Effector memory CD4-positive, alpha-beta T cell (primary cell): ENCODE measurements around the gene KIAA0319L.

Source experiments
- DNase-seq, 3 donors: peaks; one replicate each; pipeline ENCODE4 v3.0.0-alpha.2; 2020
- H3K27ac ChIP-seq: 2 replicates; pipeline ENCODE4 v1.7.0; 2013; ENCODE audit warnings: mild to moderate bottlenecking, low read length, moderate library complexity; ENCODE audit not compliant: insufficient read depth, poor library complexity, severe bottlenecking
- H3K27me3 ChIP-seq: replicated peaks from 2 replicates; pipeline ENCODE4 v1.7.0; 2013; ENCODE audit warnings: mild to moderate bottlenecking, low read length; ENCODE audit not compliant: insufficient read depth, control insufficient read depth, poor library complexity, severe bottlenecking
- H3K36me3 ChIP-seq: 2 replicates; pipeline ENCODE4 v1.7.0; 2013; ENCODE audit warnings: mild to moderate bottlenecking, low read length, moderate library complexity; ENCODE audit not compliant: control insufficient read depth, insufficient read depth
- H3K4me1 ChIP-seq: 2 replicates; pipeline ENCODE4 v1.7.0; 2013; ENCODE audit warnings: low read length, mild to moderate bottlenecking; ENCODE audit not compliant: control insufficient read depth, insufficient read depth, poor library complexity, severe bottlenecking
- H3K4me3 ChIP-seq: 2 replicates; pipeline ENCODE4 v1.7.0; 2013; ENCODE audit warnings: low read length, low read depth, mild to moderate bottlenecking; ENCODE audit not compliant: insufficient read depth, poor library complexity, severe bottlenecking
- H3K9me3 ChIP-seq: 2 replicates; pipeline ENCODE4 v1.7.0; 2013; ENCODE audit warnings: mild to moderate bottlenecking, low read length, moderate library complexity; ENCODE audit not compliant: control insufficient read depth
- total RNA-seq, 3 donors: gene quantifications; one replicate each; lab custom pipeline; 2026; lab: John Stamatoyannopoulos, UW

Gene KIAA0319L
- 99.3 to 135 (median 110) reads per million in 3 donors for total RNA-seq

DNA sequence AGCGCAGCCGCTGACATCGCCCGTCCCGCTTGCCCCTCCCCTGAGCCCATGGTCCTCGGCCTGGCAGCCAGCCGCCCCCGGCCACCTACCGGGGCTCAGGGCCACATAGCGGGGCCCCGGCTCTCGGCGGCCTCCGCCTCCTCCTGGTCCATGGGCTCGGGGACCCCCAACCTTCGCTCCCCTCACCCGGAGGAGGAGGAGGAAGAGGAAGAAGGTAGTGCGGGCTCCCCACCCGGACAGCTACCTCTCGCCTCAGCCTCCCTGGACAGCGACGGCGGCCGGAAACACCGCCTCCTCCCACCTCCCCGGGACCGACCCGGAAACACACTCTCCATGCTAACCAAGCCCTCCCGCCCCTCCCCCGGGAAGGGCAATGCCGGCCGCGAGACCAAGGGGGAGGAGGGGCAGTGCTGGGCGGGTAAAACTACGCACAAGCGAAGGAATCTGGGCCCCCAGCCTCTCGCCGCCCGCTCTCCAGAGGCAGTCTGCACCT lies at the start of gene KIAA0319L:
TSS of gene KIAA0319L (minus strand) at position 286 of the 493 bp plus-strand sequence. CDS start 2,912 bp downstream, outside the sequence.
- no peaks in the 10 kb centered on the region for H3K9me3 ChIP-seq
- H3K27me3 ChIP-seq: no peaks in the 10 kb centered on the region
- peaks cover 25% of the 10 kb centered on the region for H3K4me1 ChIP-seq
- DNase-seq: no peak
- peaks cover 14% of the 10 kb centered on the region for H3K36me3 ChIP-seq
- H3K4me3 ChIP-seq: peak within 1 kb of the TSS; percentile 97
- peak within 1 kb of the TSS; percentile 85 for H3K27ac ChIP-seq

DNA sequence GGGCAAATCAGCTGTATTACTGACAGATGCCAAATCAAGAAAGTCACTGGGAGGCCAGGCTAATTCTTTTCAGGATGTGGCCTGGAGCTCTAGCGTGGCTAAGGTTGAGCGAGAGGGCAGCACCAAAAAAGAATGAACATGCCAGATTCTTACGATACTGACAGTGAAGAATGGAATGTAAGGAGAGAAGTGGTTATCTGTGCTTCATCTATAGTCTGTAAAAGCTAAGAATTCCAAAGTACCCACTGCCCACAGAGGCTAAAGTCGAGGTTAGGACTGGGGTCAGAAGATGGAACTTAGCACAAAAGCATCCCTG lies 48.6 kb upstream of the KIAA0319L start:
- no peak overlapping the region for H3K4me3 ChIP-seq
- no peak overlapping the region for H3K27ac ChIP-seq
- no peak for DNase-seq
- H3K4me1 ChIP-seq: no peaks in the 10 kb centered on the region
- H3K27me3 ChIP-seq: no peaks in the 10 kb centered on the region
- H3K9me3 ChIP-seq: no peaks in the 10 kb centered on the region
- H3K36me3 ChIP-seq: peaks cover 48% of the 10 kb centered on the region

DNA sequence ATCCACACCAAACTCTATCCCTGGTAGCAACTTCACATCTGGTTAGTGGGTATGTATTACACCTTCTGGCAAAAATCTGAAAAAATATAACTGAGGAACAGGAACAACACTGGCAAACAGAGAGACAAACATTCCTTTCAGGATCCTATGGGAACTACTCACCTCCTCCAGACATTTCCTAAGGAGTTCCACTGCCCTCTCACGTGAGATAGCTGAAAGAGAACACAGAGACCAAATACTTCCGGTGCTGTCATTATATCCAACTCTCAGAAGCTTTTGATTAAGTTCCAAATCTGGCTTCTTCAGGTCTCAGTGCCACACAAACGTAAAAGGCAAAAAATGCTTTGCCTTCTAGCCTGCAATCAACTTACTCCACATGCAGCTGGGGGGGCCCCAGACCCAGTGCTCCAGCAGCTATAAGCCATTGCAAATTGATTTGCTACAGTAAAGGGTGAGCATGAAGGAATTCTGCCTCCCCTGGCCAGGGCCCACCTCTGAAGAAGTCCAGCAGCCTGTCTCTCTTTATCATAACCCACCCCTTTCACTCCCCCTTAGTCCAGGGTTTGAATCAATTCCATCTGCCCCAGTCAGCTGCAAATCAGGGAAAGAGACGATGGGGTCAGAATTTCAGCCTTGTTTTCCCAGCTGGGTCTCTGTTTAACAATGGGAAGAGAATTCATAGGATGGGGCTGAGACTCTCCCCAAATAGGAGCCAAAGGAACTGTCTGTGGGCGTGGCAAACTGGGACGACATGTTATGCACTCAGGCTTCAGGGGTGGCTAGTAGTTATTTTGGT lies 48.1 kb upstream of the KIAA0319L start:
- no peaks in the 10 kb centered on the region for H3K27me3 ChIP-seq
- H3K27ac ChIP-seq: no peak overlapping the region
- no peak for DNase-seq
- H3K36me3 ChIP-seq: peaks cover 52% of the 10 kb centered on the region
- H3K4me3 ChIP-seq: no peak overlapping the region
- H3K4me1 ChIP-seq: no peaks in the 10 kb centered on the region
- no peaks in the 10 kb centered on the region for H3K9me3 ChIP-seq

DNA sequence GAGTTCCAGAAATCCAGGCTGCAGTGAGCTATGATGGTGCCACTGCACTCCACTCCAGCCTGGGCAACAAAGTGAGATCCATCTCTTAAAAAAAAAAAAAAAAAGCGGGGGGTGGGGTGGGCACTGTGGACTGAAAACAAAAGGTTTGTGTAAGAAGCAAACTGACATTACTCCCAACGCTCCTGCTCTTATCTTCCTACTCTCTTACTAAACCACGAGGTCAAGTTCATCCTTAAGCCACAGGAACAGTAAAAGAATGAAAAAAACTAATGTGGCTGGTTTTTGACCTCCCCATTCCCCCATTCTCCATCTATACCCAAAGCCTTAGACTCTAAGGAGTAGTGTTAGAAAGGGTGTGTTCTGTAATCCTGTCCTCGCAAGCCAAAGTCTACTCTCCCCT lies 46.7 kb upstream of the KIAA0319L start:
- no peaks in the 10 kb centered on the region for H3K27me3 ChIP-seq
- H3K36me3 ChIP-seq: peaks cover 48% of the 10 kb centered on the region
- H3K9me3 ChIP-seq: no peaks in the 10 kb centered on the region
- H3K4me3 ChIP-seq: no peak overlapping the region
- H3K27ac ChIP-seq: no peak overlapping the region
- DNase-seq: no peak
- H3K4me1 ChIP-seq: no peaks in the 10 kb centered on the region

DNA sequence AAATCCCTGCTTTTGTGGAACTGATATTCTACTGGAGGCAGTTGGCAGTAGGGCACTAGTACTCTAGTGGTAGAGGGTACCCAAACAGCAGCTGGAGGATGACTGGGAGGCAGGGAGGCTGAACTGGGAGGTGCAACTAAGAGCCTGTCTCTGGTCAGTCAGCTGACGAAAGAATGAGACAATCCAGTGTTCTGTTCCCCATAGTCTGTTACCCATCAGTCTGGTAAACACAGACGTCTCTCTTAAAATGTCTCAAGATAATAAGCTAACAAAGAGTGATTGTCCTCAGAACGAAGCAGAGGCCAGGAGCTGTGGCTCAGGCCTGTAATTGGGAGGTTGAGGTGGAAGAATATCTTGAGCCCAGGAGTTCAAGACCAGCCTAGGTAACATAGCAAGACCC lies 46.3 kb upstream of the KIAA0319L start:
- no peaks in the 10 kb centered on the region for H3K27me3 ChIP-seq
- no peaks in the 10 kb centered on the region for H3K4me1 ChIP-seq
- DNase-seq: no peak
- peaks cover 43% of the 10 kb centered on the region for H3K36me3 ChIP-seq
- no peak overlapping the region for H3K4me3 ChIP-seq
- no peaks in the 10 kb centered on the region for H3K9me3 ChIP-seq
- no peak overlapping the region for H3K27ac ChIP-seq

DNA sequence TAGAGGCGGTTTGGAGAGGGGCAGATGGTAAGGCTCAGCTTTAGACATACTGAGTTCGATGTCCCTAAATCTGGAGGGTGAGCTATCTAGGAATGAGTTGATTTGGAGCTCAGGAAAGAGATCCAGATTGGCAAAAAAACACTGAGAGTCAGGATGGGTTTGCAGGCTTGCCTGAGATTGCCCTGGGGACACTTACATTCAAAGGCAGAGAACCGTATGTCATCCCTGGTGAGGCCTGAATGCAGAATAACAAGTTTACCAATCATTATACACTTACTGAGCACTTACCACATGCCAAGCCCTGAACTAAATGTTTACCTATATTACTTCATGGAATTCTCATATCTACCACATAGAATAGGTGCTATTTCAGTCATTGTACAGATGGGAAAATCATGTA lies 43.4 kb upstream of the KIAA0319L start:
- no peak overlapping the region for H3K4me3 ChIP-seq
- no peaks in the 10 kb centered on the region for H3K9me3 ChIP-seq
- H3K27ac ChIP-seq: no peak overlapping the region
- peaks cover 36% of the 10 kb centered on the region for H3K36me3 ChIP-seq
- H3K4me1 ChIP-seq: no peaks in the 10 kb centered on the region
- no peaks in the 10 kb centered on the region for H3K27me3 ChIP-seq
- DNase-seq: no peak

DNA sequence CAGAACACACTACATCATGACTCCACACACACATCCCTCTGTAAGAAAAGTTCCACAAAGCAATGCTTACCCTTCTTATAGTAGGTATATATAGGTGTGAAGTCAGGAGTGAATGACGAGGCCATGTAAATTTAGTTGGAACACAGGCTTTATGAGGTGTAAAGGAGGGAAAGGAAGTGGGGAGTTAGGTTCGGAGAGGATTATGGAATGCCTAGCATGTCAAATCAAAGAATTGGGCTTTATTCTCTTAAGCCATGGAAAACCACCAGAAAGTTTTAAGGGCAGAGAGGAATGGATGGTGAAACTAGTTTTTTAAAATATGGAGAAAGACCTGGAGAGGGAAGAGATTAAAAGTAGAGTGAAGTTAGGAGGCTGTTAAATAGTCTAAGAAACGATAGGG lies 42.2 kb upstream of the KIAA0319L start:
- Histone ChIP-seq H3K4me3 (no peak overlapping the region), H3K36me3 (peaks cover 30% of the 10 kb centered on the region), H3K4me1 (no peaks in the 10 kb centered on the region), H3K27me3 (no peaks in the 10 kb centered on the region), H3K9me3 (no peaks in the 10 kb centered on the region), H3K27ac (no peak overlapping the region)
- no peak for DNase-seq

DNA sequence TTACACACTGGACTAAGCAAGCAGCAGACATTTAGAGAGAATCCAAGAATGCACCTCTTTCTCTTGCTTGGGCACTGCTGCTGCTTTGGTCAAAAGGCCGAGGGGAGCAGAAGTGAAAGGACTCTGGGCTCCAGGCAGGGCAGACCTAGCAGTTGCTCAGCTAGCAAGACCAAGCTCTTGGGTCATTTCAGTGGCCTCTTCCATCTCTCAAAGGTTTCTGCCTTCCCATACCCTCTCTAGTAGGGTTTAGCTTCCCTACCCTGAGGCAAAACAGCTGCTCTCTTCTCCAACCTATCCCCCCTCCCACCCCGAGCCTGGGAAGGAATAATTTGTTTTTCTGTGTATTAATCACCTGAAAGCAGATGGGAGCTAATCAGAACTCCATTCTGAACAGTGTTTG lies 41.7 kb upstream of the KIAA0319L start:
- no peak for DNase-seq
- H3K27me3 ChIP-seq: no peaks in the 10 kb centered on the region
- H3K27ac ChIP-seq: no peak overlapping the region
- H3K4me3 ChIP-seq: no peak overlapping the region
- peaks cover 26% of the 10 kb centered on the region for H3K36me3 ChIP-seq
- no peaks in the 10 kb centered on the region for H3K9me3 ChIP-seq
- H3K4me1 ChIP-seq: no peaks in the 10 kb centered on the region

DNA sequence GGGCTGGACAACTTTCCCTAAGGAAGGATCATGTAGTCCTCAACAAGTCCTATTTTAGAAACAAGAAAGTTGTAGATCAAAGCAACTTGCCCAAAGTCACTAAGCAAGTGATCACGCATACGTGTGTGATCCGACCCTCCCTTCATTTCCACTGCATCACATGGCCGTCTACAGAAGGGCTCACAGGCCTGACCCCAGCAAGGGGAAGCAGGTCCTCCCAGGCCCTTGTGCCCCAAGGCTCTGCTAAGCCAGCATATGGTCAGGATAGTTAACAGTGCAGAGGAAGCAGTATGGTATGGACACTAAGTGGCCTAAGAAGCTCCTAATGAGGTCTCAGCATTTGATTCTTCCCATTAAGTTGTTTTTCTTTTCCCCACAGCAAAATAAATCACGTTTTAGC lies 40.7 kb upstream of the KIAA0319L start:
- DNase-seq: no peak
- peaks cover 17% of the 10 kb centered on the region for H3K36me3 ChIP-seq
- no peaks in the 10 kb centered on the region for H3K4me1 ChIP-seq
- no peaks in the 10 kb centered on the region for H3K9me3 ChIP-seq
- H3K4me3 ChIP-seq: no peak overlapping the region
- no peaks in the 10 kb centered on the region for H3K27me3 ChIP-seq
- H3K27ac ChIP-seq: no peak overlapping the region

DNA sequence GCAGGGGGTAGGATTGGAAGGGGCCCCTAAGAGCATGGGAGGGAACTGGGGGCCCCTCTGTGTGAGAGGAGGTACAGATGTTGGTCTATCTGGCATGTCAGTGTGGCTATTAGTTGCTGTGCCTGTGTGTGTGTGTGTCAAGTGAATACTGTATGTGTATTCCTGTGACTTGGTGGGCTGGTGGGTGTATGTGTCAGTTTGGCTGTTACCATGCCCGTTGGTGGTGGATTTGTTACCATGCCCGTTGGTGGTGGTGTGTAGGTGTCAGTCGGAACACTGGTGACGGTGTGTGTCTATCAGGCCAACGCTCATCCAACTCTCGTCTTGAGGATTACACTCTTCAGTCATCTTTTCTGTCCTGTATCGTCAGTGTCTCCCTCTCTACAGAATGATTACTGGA lies 38.5 kb upstream of the KIAA0319L start:
- Histone ChIP-seq H3K27ac (no peak overlapping the region), H3K4me3 (no peak overlapping the region), H3K9me3 (no peaks in the 10 kb centered on the region), H3K36me3 (peaks cover 4% of the 10 kb centered on the region), H3K27me3 (no peaks in the 10 kb centered on the region), H3K4me1 (no peaks in the 10 kb centered on the region)
- no peak for DNase-seq
